Esophagus mucosa (tissue), 1 donor: ENCODE results near the gene LCN12. TPM values are rescaled to one million over a fixed set of nuclear protein-coding genes. Genes with fewer than 3 reads are reported as not detected.

Experiments used
- ATAC-seq: fragments of 200-7000 bp; cut with Tn5 transposase; one replicate; pipeline ENCODE4 v1.9.1; 2020
- total RNA-seq: library from RNA; stranded (reverse); gene quantifications from one replicate; pipeline ENCODE4 v1.2.4, GENCODE V29; 2023
- donor health status: DM: yes; HTN: yes; CAD: no.

The LCN12 gene
- total RNA-seq, 1 donor from 2014 or later = 0.80 TPM

- ATAC-seq = no peak
These were observed 6.5 kb upstream of the LCN12 start for GRCh38 chr9:136945333-136946227.

- no peak for ATAC-seq
These were observed 5.6 kb upstream of the LCN12 start for GRCh38 chr9:136946228-136947027.

GRCh38 chr9:136947028-136947891 is 4.8 kb upstream of the LCN12 start:
- no peak for ATAC-seq

- no peak for ATAC-seq
These were observed 4.0 kb upstream of the LCN12 start for GRCh38 chr9:136947955-136948510.

GRCh38 chr9:136949239-136949816 is 2.7 kb upstream of the LCN12 start:
- peak; percentile 5 for ATAC-seq

GRCh38 chr9:136949817-136950655 is 2.0 kb upstream of the LCN12 start:
- peak; percentile 82 for ATAC-seq

GRCh38 chr9:136950656-136951276 is 1.3 kb upstream of the LCN12 start:
- no peak for ATAC-seq

GRCh38 chr9:136952321-136952850 is 313 bp downstream of the LCN12 start:
- no peak for ATAC-seq

- ATAC-seq = no peak
These were observed 1.1 kb downstream of the LCN12 start for GRCh38 chr9:136952876-136953770.

GRCh38 chr9:136953771-136954269 is 1.7 kb downstream of the LCN12 start:
- no peak for ATAC-seq

- ATAC-seq = no peak
These were observed 2.4 kb downstream of the LCN12 start for GRCh38 chr9:136954270-136955083.

GRCh38 chr9:136955202-136955942 is 3.3 kb downstream of the LCN12 start:
- no peak for ATAC-seq

- ATAC-seq = no peak
These were observed 3.9 kb downstream of the LCN12 start for GRCh38 chr9:136955943-136956335.

- ATAC-seq = no peak
These were observed 4.5 kb downstream of the LCN12 start for GRCh38 chr9:136956604-136957003.

GRCh38 chr9:136957461-136957860 is 5.4 kb downstream of the LCN12 start:
- ATAC-seq = no peak

- ATAC-seq = no peak
These were observed 5.8 kb downstream of the LCN12 start for GRCh38 chr9:136957901-136958300.

GRCh38 chr9:136958473-136958872 is 6.4 kb downstream of the LCN12 start:
- ATAC-seq = no peak
